Bronchial epithelial cell (primary cell): ENCODE data around the gene FNDC11. TPM values are rescaled to one million over a fixed set of nuclear protein-coding genes. Genes with fewer than 3 reads are reported as not detected.

ENCODE experiments used
- DNase-seq: peaks from one replicate; pipeline ENCODE4 v3.0.0-alpha.2; 2010; ENCODE audit warnings: low read depth
- FAIRE-seq: peaks from 2 replicates; lab custom pipeline; 2011; peaks lifted over from hg19 to GRCh38; lab: Jason Lieb, UNC
- H3K27me3 ChIP-seq: 2 replicates; pipeline ENCODE4 v1.5.1; 2011; ENCODE audit warnings: low read length; ENCODE audit not compliant: control insufficient read depth, insufficient read depth
- H3K36me3 ChIP-seq: 2 replicates; pipeline ENCODE4 v1.5.1; 2011; ENCODE audit warnings: low read length; ENCODE audit not compliant: control insufficient read depth, insufficient read depth
- H3K4me3 ChIP-seq: 2 replicates; pipeline ENCODE4 v1.5.1; 2011; ENCODE audit warnings: mild to moderate bottlenecking, low read depth, low read length, control low read depth
- CTCF ChIP-seq: IDR thresholded peaks from 2 replicates; pipeline ENCODE4 v1.5.1; 2011; ENCODE audit warnings: mild to moderate bottlenecking, moderate library complexity, low read length, control low read depth, inconsistent platforms; ENCODE audit not compliant: insufficient read depth, severe bottlenecking
- total RNA-seq: library from RNA; depleted of rRNA; stranded (reverse); fragments of >200 nt; gene quantifications from 2 replicates; pipeline ENCODE4 v1.2.1, GENCODE V29; 2014

The FNDC11 gene
- total RNA-seq, 1 donor from 2014 or later = 0.26 TPM

DNA sequence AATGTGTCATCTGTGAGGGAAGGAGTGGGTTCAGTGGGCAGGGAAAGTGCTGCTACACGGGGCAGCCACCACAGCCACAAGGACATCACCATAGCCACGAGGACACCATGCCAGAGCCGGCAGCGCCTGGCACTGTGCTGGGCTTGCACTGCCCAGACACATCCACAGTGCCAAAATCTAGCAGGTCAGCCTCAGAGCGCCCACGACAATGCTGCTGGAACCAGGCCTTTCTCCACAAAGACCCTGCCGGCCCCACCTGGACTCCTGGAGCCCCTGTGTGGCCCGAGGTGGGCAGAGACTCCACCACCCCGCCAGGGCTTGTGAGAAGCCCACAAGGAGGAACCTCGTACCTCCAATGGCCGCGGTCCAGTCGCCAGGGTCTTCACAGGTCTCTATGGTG, 38.7 kb downstream of the FNDC11 start:
- Histone ChIP-seq H3K4me3 (no peak overlapping the region), H3K27me3 (no peaks in the 10 kb centered on the region), H3K36me3 (peaks cover 25% of the 10 kb centered on the region)
- FAIRE-seq (no peak), DNase-seq (no peak)
- TF ChIP-seq CTCF = no peak

DNA sequence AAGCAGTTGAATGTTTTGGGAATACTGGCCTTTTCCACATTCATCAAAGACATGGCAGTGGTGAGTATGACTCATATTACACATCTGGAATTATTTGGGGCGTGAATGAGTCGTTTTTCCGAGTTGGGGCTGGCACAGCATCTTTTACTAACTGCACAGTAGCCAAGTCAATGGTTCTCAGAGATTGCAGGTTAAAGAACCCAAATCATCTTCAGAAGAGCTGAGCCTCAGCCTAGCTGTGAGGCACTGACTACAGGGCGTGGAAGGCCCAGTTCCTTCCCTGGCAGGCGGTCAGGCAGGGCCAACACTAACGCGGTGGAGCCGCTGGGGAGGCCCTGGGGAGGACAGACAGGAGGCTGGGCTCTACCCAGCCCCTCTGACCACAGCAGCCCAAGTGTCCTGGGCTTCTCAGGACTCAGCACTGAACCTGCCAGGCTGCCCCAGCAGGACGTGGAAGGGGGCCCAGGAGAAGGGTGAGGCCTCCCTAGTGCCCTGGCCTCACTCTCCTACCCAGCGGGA, 40.1 kb downstream of the FNDC11 start:
- H3K36me3 ChIP-seq = peaks cover 29% of the 10 kb centered on the region
- no peak for TF ChIP-seq CTCF
- H3K4me3 ChIP-seq = no peak overlapping the region
- DNase-seq (peak; percentile 49), FAIRE-seq (no peak)
- no peaks in the 10 kb centered on the region for H3K27me3 ChIP-seq

DNA sequence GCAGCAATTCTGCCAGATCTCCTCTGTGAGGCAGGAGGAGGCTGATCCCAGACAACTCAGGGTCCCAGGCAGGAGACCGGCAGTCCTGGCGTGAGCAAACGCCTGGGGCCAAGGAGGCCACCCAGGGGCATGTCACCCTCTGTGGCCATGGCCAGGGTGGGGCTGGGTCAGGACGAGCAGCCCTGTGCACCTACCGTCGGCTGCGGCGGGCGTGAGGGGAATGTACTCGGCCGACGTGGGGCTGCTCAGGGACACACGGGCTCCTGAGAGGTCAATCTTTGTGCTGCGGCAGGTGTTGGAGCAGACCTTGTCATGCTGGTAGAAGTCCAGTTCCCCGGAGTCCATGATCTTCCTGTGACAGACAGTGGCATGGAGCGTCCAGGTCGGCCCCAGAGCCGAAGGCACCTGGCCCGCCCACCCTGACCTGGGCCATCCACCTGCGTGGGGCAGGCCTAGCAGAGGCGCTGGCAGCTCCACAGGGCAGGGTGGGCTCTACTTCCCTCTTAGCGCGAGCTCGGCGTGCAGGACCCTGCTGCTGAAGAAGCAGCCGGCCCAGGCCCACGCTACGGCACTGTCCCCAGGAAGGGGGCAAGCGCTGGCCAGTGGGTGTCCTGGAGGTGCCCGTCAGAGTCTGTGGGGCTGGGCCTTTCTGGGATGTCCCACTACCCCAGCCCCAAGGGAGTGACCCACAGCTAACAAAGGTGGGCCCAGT, 41.6 kb downstream of the FNDC11 start:
- Histone ChIP-seq H3K27me3 (no peaks in the 10 kb centered on the region), H3K36me3 (peaks cover 25% of the 10 kb centered on the region), H3K4me3 (no peak overlapping the region)
- no peak for DNase-seq
- no peak for FAIRE-seq
- no peak for TF ChIP-seq CTCF

DNA sequence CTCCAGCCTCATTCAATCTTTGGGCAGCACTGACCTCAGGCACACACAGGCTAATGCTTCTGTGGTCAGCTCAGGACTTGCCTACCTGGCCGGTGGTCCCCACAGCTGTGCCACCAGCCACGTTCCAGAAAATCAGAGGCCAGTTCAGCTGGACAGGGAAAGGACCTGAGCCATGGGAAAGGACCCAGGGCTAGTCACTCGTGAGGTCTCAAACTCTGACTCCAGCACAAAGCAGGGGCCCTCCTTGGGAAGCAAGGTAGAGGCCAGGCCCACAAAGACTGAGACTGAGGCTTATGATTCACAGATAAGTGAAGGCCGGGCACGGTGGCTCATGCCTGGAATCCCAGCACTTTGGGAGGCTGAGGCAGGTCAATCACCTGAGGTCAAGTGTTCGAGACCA, 42.5 kb downstream of the FNDC11 start:
- no peaks in the 10 kb centered on the region for H3K27me3 ChIP-seq
- TF ChIP-seq CTCF = no peak
- no peak for DNase-seq
- no peak overlapping the region for H3K4me3 ChIP-seq
- peaks cover 24% of the 10 kb centered on the region for H3K36me3 ChIP-seq
- FAIRE-seq = no peak

DNA sequence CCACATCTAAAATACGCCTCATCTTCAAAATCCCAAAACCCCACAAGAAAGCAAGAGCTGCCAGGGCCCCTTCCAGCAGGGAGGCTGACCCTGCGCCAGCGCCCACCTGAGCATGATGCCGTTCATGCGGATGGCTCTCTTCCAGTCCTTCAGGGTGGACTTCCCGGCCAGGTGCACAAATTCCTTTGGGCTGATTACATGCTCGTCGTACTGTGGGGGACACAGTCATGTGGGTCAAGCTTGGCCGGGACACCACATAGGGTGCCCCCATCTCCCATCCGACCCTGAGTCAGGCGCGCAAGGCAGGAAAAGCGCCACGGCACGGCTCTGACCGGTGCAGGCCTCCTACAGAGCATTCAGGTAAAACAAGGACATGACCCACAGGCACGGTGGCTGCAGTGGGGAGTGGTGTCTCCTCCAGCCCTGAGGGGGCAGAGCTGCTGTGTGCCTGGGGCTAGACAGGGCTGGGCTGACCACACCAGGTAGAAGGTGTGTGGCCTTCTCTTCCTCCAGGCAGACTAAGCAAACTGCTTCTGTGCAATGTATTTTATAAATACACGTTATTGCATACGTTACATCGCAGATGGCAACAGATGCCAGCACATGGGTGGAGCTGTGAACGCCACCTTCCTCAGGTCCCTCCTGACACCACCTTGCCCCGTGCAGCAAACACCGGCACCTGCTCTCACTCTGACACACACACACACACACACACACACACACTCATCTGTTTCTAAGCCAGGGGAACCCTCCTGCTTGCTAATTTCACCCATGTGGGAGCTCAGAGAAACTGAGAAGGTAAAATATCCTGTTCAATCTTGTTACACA, 43.9 kb downstream of the FNDC11 start:
- DNase-seq (no peak), FAIRE-seq (no peak)
- Histone ChIP-seq H3K36me3 (peaks cover 21% of the 10 kb centered on the region), H3K4me3 (no peak overlapping the region), H3K27me3 (no peaks in the 10 kb centered on the region)
- TF ChIP-seq CTCF = no peak
